Vagina (tissue), 2 donors: ENCODE data around the gene EIF4E.

Experiments
- POLR2A ChIP-seq, 2 donors: fragments of 450-650 bp; IDR thresholded peaks; one replicate each; pipeline ENCODE4 v1.6.1; 2017; ENCODE audit warnings: antibody characterized with exemption in 2 of 2, mild to moderate bottlenecking in 2 of 2, moderate library complexity in 2 of 2
- POLR2AphosphoS5 ChIP-seq, 2 donors: sonication (generic); formaldehyde crosslinking; IDR thresholded peaks; one replicate each; pipeline ENCODE4 v1.9.0; 2017; ENCODE audit warnings: antibody characterized with exemption in 2 of 2, mild to moderate bottlenecking in 2 of 2, low read depth in 1 of 2; ENCODE audit not compliant: insufficient read depth in 1 of 2
- TF ChIP-seq, protein P1 (sequence below), 3 experiments: fragments of 450-650 bp in 2 of 3; fragments of 200-600 bp in 1 of 3; sonication (generic) in 1 of 3; IDR thresholded peaks; one replicate each; pipeline ENCODE4 v1.5.1; 2017 to 2019; ENCODE audit warnings: antibody characterized with exemption in 3 of 3, mild to moderate bottlenecking in 2 of 3, moderate library complexity in 2 of 3

DNA sequence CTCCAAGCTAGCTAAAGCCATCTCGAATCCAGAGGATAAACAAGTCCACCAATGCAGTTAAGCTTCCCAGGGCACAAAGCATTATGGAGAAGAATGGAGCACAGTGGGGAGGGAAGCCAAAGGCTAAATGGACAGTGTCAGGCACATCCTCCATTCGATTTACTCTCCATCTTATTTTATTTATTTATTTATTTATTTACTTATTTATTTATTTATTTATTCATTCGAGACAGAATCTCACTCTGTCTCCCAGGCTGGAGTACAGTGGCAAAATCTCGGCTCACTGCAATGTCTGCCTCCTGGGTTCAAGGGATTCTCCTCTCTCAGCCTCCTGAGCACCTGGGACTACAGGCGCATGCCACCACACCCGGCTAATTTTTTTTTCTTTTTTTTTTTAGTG, 26.3 kb upstream of the EIF4E start:
- no peak for TF ChIP-seq POLR2AphosphoS5 (IDR thresholded peaks at IDR 0.05; ENCODE audit: insufficient read depth in 1 of 2, low read depth in 1 of 2)
- TF ChIP-seq, protein P1, sequence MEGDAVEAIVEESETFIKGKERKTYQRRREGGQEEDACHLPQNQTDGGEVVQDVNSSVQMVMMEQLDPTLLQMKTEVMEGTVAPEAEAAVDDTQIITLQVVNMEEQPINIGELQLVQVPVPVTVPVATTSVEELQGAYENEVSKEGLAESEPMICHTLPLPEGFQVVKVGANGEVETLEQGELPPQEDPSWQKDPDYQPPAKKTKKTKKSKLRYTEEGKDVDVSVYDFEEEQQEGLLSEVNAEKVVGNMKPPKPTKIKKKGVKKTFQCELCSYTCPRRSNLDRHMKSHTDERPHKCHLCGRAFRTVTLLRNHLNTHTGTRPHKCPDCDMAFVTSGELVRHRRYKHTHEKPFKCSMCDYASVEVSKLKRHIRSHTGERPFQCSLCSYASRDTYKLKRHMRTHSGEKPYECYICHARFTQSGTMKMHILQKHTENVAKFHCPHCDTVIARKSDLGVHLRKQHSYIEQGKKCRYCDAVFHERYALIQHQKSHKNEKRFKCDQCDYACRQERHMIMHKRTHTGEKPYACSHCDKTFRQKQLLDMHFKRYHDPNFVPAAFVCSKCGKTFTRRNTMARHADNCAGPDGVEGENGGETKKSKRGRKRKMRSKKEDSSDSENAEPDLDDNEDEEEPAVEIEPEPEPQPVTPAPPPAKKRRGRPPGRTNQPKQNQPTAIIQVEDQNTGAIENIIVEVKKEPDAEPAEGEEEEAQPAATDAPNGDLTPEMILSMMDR (IDR thresholded peaks at IDR 0.05) = no peak
- no peak for TF ChIP-seq POLR2A (IDR thresholded peaks at IDR 0.05)
